ENCODE measurements around the gene ELMO1. TPM values are rescaled to one million over a fixed set of nuclear protein-coding genes. Genes with fewer than 3 reads are reported as not detected.
A peak's percentile ranks its signal among the peaks of the same experiment; 100 is the strongest.

ELMO1 gene
- total and polyA plus RNA-seq, 2 experiments from 2014 or later: 9.6 to 10.8 TPM

DNA sequence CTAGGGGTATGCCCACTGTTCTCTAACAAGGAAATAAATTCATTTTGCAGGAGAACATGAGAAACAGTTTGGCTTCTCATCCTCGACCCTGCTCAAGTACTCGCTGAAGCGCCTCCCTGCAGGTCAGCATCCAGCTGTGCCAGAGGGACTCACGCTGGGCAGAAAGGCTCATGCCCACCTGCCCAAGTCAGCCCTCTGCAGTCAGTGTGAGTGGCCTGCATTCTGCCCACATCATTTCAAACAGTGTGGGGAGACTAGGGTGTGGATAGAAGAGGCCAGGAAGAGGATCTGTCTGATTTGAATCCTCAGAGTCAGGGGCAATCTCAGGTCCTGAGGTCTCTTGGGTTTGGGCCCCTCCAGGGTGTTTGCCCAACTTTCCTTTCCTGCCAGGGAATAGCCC lies 297.8 kb downstream of the ELMO1 start:
- no peak overlapping the region for H3K4me3 ChIP-seq
- DNase-seq (ENCODE audit: low read depth in 1 of 2, low spot score in 1 of 2): no peak
- H3K9me3 ChIP-seq (ENCODE audit: low read depth): no peaks in the 10 kb centered on the region
- peaks cover 3% of the 10 kb centered on the region for H3K4me1 ChIP-seq (ENCODE audit: low read depth)
- H3K36me3 ChIP-seq: no peaks in the 10 kb centered on the region
- H3K27me3 ChIP-seq: no peaks in the 10 kb centered on the region
- H3K27ac ChIP-seq: no peak overlapping the region
- TF ChIP-seq, protein P1, sequence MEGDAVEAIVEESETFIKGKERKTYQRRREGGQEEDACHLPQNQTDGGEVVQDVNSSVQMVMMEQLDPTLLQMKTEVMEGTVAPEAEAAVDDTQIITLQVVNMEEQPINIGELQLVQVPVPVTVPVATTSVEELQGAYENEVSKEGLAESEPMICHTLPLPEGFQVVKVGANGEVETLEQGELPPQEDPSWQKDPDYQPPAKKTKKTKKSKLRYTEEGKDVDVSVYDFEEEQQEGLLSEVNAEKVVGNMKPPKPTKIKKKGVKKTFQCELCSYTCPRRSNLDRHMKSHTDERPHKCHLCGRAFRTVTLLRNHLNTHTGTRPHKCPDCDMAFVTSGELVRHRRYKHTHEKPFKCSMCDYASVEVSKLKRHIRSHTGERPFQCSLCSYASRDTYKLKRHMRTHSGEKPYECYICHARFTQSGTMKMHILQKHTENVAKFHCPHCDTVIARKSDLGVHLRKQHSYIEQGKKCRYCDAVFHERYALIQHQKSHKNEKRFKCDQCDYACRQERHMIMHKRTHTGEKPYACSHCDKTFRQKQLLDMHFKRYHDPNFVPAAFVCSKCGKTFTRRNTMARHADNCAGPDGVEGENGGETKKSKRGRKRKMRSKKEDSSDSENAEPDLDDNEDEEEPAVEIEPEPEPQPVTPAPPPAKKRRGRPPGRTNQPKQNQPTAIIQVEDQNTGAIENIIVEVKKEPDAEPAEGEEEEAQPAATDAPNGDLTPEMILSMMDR (IDR thresholded peaks at IDR 0.05; ENCODE audit: low read depth, low read length): no peak

DNA sequence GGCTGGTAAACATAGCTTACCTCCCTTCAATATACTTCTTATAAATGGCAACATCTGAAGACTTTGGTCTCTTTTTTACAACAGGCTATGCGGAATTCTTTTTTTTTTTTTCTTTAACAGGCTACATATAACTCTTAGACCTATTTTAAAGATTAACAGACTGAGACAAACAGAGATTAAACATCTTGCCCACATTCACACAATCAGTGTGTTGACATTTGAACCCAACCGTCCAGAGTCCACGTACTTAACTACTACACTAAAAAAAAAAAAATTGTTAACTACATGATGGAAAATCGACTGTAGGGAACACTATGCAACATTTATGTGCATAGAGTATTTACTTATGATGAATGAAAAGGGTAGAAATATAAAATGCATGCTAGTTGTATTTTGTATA lies 298.5 kb downstream of the ELMO1 start:
- H3K27ac ChIP-seq: no peak overlapping the region
- no peak for DNase-seq (ENCODE audit: low read depth in 1 of 2, low spot score in 1 of 2)
- H3K9me3 ChIP-seq (ENCODE audit: low read depth): no peaks in the 10 kb centered on the region
- H3K27me3 ChIP-seq: no peaks in the 10 kb centered on the region
- no peaks in the 10 kb centered on the region for H3K36me3 ChIP-seq
- H3K4me1 ChIP-seq (ENCODE audit: low read depth): peaks cover 3% of the 10 kb centered on the region
- H3K4me3 ChIP-seq: no peak overlapping the region
- TF ChIP-seq, protein P1 (IDR thresholded peaks at IDR 0.05; ENCODE audit: low read depth, low read length): no peak

DNA sequence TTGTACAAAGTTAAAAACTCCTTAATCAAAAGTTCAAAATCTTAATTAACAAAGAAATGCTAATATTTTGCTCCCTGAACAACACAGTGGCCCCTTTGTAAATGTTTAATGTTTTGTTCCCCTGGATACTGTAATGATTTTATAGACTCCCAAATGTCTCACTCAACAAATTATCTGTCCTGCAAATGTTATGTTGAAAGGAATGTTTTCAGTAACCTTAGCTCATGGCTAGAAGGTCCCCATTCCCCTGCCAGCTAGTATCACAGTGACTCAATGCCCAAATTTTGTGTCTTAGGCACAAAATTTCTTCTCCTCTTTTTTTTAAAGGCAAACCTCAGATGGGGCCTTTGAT lies 298.9 kb downstream of the ELMO1 start:
- DNase-seq (ENCODE audit: low read depth in 1 of 2, low spot score in 1 of 2): no peak
- no peaks in the 10 kb centered on the region for H3K27me3 ChIP-seq
- no peak overlapping the region for H3K27ac ChIP-seq

DNA sequence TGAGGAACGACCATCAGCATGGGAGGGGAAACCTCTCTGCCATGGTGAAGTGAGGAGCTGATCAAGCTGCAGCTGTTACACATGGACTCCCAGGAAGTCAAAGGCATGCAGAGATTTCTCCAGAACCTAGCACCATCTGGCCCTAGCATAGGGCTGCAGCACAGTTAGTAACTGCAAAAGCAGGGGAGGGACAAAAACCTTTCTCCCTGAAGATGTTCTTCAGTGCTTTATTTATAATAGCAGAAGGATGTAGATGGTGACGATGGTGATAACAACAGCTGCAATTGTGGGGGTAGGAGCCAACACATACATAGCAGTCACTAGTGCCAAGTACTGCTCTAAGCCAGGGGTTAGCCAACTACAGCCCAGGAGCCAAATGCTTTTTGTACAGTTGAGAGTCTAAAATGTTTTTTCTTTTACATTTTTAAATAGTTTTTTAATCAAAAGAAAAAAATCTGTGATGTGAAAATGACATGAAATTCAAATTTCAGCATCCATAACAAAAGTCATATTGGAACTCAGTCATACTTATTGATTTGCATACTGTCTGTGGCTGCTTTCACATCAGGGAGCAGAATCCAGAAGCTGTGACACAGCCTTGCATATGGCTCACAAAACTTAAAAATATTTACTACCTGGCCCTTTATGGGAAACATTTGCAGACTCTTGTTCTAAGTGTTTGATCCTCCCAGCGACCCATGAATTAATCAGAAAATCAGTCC lies 299.5 kb downstream of the ELMO1 start:
- no peaks in the 10 kb centered on the region for H3K36me3 ChIP-seq
- no peaks in the 10 kb centered on the region for H3K27me3 ChIP-seq
- TF ChIP-seq, protein P1 (IDR thresholded peaks at IDR 0.05; ENCODE audit: low read depth, low read length): no peak
- peaks cover 3% of the 10 kb centered on the region for H3K4me1 ChIP-seq (ENCODE audit: low read depth)
- H3K4me3 ChIP-seq: no peak overlapping the region
- DNase-seq (ENCODE audit: low read depth in 1 of 2, low spot score in 1 of 2): peak in 1 of 2 donors; percentile 9
- H3K9me3 ChIP-seq (ENCODE audit: low read depth): no peaks in the 10 kb centered on the region
- H3K27ac ChIP-seq: no peak overlapping the region

More for the DNA sequence above, 298.9 kb downstream of the ELMO1 start:
- Histone ChIP-seq H3K36me3 (no peaks in the 10 kb centered on the region), H3K4me3 (no peak overlapping the region), H3K4me1 (ENCODE audit: low read depth) (peaks cover 3% of the 10 kb centered on the region), H3K9me3 (ENCODE audit: low read depth) (no peaks in the 10 kb centered on the region)
- TF ChIP-seq, protein P1 (IDR thresholded peaks at IDR 0.05; ENCODE audit: low read depth, low read length): no peak

DNA sequence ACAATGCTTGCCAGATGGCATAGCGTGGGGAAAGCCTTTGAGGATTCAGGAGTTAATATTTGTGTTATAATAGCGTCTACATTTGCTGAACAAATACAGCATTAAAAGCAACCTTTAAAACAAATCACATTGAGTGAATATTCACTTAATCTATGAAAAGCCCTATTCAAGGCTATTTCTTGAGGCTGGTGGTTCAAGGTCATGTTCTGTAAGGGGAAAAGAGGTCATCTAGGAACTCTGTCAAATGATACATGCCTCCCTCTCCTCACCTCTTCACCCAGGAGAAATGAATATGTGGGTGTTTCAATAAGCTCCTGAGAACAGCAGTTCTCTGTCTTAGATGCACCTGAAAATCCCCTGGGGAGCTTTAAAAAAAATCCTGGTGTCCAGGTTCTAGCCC lies 303.0 kb downstream of the ELMO1 start:
- Histone ChIP-seq H3K36me3 (no peaks in the 10 kb centered on the region), H3K4me1 (ENCODE audit: low read depth) (peaks cover 3% of the 10 kb centered on the region), H3K4me3 (no peak overlapping the region), H3K27me3 (no peaks in the 10 kb centered on the region), H3K27ac (no peak overlapping the region), H3K9me3 (ENCODE audit: low read depth) (no peaks in the 10 kb centered on the region)
- no peak for DNase-seq (ENCODE audit: low read depth in 1 of 2, low spot score in 1 of 2)
- TF ChIP-seq, protein P1 (IDR thresholded peaks at IDR 0.05; ENCODE audit: low read depth, low read length): no peak
